ENCODE results near the gene TNFRSF1B.

DNA sequence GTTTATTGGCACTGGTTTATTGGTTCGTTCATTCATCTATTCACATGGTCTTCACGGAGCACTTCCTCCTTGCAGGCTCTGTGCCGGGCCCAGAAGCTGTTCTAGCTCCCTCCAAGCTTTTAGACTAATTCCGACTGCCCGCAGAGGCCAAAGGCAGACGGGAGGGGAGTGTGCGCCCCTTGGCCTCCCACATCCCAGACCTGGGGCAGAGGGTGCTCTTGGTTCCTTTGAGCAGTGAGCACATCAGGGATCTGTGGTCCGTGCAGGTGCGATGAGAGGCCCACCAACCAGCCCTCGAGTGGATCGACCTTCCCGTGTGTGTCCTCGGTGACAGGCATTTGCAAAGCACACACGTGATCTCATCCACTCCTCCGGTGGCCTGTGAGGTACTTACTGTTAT is 38.7 kb upstream of the TNFRSF1B start:
- TF ChIP-seq, protein P1, sequence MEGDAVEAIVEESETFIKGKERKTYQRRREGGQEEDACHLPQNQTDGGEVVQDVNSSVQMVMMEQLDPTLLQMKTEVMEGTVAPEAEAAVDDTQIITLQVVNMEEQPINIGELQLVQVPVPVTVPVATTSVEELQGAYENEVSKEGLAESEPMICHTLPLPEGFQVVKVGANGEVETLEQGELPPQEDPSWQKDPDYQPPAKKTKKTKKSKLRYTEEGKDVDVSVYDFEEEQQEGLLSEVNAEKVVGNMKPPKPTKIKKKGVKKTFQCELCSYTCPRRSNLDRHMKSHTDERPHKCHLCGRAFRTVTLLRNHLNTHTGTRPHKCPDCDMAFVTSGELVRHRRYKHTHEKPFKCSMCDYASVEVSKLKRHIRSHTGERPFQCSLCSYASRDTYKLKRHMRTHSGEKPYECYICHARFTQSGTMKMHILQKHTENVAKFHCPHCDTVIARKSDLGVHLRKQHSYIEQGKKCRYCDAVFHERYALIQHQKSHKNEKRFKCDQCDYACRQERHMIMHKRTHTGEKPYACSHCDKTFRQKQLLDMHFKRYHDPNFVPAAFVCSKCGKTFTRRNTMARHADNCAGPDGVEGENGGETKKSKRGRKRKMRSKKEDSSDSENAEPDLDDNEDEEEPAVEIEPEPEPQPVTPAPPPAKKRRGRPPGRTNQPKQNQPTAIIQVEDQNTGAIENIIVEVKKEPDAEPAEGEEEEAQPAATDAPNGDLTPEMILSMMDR (conservative IDR thresholded peaks at IDR 0.05; ENCODE audit: low read depth, low read length) = no peak
- no peak for TF ChIP-seq EZH2 (IDR thresholded peaks at IDR 0.05; ENCODE audit: borderline replicate concordance, low read depth, low read length, poor library complexity, severe bottlenecking)
